Measurements from ENCODE around the gene DOCK3.

DNA sequence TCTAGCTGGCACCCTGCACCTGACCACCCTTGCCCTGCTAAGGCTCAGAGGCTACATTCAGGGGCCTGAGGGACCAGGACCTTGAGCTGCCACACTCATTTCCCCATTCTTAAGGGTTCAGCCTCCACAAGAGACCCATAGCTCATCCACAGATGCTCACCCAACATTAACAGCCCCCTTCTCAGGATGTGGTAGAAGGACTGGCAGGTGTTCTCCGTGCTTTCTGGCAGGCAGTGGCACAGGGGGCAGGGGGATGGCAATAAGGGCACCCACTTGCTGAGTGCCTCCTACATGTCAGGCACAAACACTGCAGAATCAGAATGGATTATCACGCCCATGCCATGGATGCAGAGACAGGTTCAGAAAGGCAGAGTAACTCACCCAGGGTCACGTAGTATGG lies 48.3 kb upstream of the DOCK3 start:
- no peak for TF ChIP-seq POLR2A (IDR thresholded peaks at IDR 0.05; ENCODE audit: low read depth, low read length)
- TF ChIP-seq POLR2AphosphoS5 (IDR thresholded peaks at IDR 0.05; ENCODE audit: low read depth, low read length) = no peak
